ENCODE data around the gene CHRM5. TPM values are rescaled to one million over a fixed set of nuclear protein-coding genes. Genes with fewer than 3 reads are reported as not detected.
"Not testable (repeated sequence)": the region's sequence is repeated elsewhere in the genome, so short reads cannot be mapped to it uniquely, and the experiment has no call there.

Gene CHRM5
- total and polyA plus RNA-seq, 3 donors from 2014 or later: 0.81 to 1.3 (median 0.94) TPM

- no peak for TF ChIP-seq CTCF (IDR thresholded peaks at IDR 0.05)
- TF ChIP-seq POLR2A (IDR thresholded peaks at IDR 0.05): no peak
These were observed 17.0 kb downstream of the CHRM5 start for GRCh38 chr15:33985287-33985686.

GRCh38 chr15:33985751-33986150, 17.5 kb downstream of the CHRM5 start:
- 53 to 67% methylated on average over 3 of the region's 3 CpGs for WGBS, 2 donors
- Histone ChIP-seq H3K27ac (peak overlapping the region in 1 of 2 donors; percentile 66), H3K4me3 (no peak overlapping the region), H3K4me1 (peaks cover 14% of the 10 kb centered on the region), H3K9me3 (no peaks in the 10 kb centered on the region), H3K36me3 (ENCODE audit: low read depth, missing control alignments) (no peaks in the 10 kb centered on the region), H3K27me3 (no peaks in the 10 kb centered on the region)
- intact Hi-C loops (cut with DNase I; ENCODE audit: low total_unique reads): no loop called here
- TF ChIP-seq POLR2A (IDR thresholded peaks at IDR 0.05) (no peak), CTCF (IDR thresholded peaks at IDR 0.05) (no peak)
- no peak for DNase-seq

More at GRCh38 chr15:33985287-33985686, 17.0 kb downstream of the CHRM5 start:
- Histone ChIP-seq H3K27me3 (no peaks in the 10 kb centered on the region), H3K4me3 (no peak overlapping the region), H3K27ac (peak overlapping the region in 1 of 2 donors; percentile 73), H3K4me1 (peaks cover 14% of the 10 kb centered on the region), H3K9me3 (no peaks in the 10 kb centered on the region), H3K36me3 (ENCODE audit: low read depth, missing control alignments) (no peaks in the 10 kb centered on the region)
- no peak for DNase-seq
- intact Hi-C loops (cut with DNase I; ENCODE audit: low total_unique reads): no loop called here
- 38 to 41% methylated on average over 1 of the region's 1 CpG for WGBS, 2 donors

- no peaks in the 10 kb centered on the region for H3K27me3 ChIP-seq
- WGBS, 2 donors: 60 to 72% methylated on average over 3 of the region's 3 CpGs
- no peaks in the 10 kb centered on the region for H3K9me3 ChIP-seq
- no peaks in the 10 kb centered on the region for H3K36me3 ChIP-seq (ENCODE audit: low read depth, missing control alignments)
- H3K27ac ChIP-seq: no peak overlapping the region
- intact Hi-C loops (cut with DNase I; ENCODE audit: low total_unique reads): no loop called here
- peak; percentile 41 for DNase-seq
- H3K4me1 ChIP-seq: peaks cover 14% of the 10 kb centered on the region
- H3K4me3 ChIP-seq: no peak overlapping the region
- TF ChIP-seq POLR2A (IDR thresholded peaks at IDR 0.05) (no peak), CTCF (IDR thresholded peaks at IDR 0.05) (no peak)
These were observed 19.1 kb downstream of the CHRM5 start for GRCh38 chr15:33987444-33987843.

- H3K9me3 ChIP-seq: no peaks in the 10 kb centered on the region
- no peaks in the 10 kb centered on the region for H3K36me3 ChIP-seq (ENCODE audit: low read depth, missing control alignments)
- DNase-seq: no peak
- H3K27me3 ChIP-seq: no peaks in the 10 kb centered on the region
- peaks cover 14% of the 10 kb centered on the region for H3K4me1 ChIP-seq
- H3K27ac ChIP-seq: no peak overlapping the region
- no peak for TF ChIP-seq CTCF (IDR thresholded peaks at IDR 0.05)
- TF ChIP-seq POLR2A (IDR thresholded peaks at IDR 0.05): no peak
- 81 to 83% methylated on average over 4 of the region's 4 CpGs for WGBS, 2 donors
- H3K4me3 ChIP-seq: no peak overlapping the region
- intact Hi-C loops (cut with DNase I; ENCODE audit: low total_unique reads): no loop called here
These were observed 20.1 kb downstream of the CHRM5 start for GRCh38 chr15:33988384-33988783.

- no peak overlapping the region for H3K27ac ChIP-seq
- H3K36me3 ChIP-seq (ENCODE audit: low read depth, missing control alignments): no peaks in the 10 kb centered on the region
- TF ChIP-seq POLR2A (IDR thresholded peaks at IDR 0.05) (no peak), CTCF (IDR thresholded peaks at IDR 0.05) (no peak)
- no peaks in the 10 kb centered on the region for H3K4me1 ChIP-seq
- H3K27me3 ChIP-seq: no peaks in the 10 kb centered on the region
- H3K4me3 ChIP-seq: no peak overlapping the region
- intact Hi-C loops (cut with DNase I; ENCODE audit: low total_unique reads): no loop called here
- no peak for DNase-seq
- 85 to 88% methylated on average over 8 to 9 of the region's 9 CpGs for WGBS, 2 donors
- no peaks in the 10 kb centered on the region for H3K9me3 ChIP-seq
These were observed 25.8 kb downstream of the CHRM5 start for GRCh38 chr15:33994005-33994615.

- 89 to 95% methylated on average over 10 of the region's 10 CpGs for WGBS, 2 donors
These were observed 27.4 kb downstream of the CHRM5 start for GRCh38 chr15:33995666-33996065.

More at GRCh38 chr15:33995666-33996065, 27.4 kb downstream of the CHRM5 start:
- H3K27ac ChIP-seq; H3K27me3 ChIP-seq; intact Hi-C loops (cut with DNase I; ENCODE audit: low total_unique reads); H3K9me3 ChIP-seq; H3K36me3 ChIP-seq (ENCODE audit: low read depth, missing control alignments); H3K4me3 ChIP-seq; H3K4me1 ChIP-seq; DNase-seq: not testable (repeated sequence)
